ENCODE results near the gene COL12A1.

Gene COL12A1

DNA sequence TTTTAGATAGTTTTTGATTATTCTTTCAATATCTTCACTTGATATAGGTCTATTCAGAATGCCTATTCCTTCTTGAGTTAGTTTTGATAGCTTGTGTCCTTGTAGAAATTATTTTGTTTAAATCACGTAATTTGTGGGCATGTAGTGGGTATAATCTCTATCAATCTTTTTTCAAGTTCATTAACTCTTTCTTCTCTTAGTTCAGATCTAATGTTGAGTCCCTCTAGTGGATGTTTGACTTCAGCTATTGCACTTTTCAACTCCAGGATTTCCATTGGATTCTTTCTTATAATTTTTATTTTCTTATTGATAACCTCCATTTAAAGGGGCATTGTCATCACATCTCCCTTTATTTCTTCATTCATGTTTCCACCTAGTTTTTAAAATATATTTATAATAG is 135.6 kb downstream of the COL12A1 start:
- no peak for TF ChIP-seq CTCF (IDR thresholded peaks at IDR 0.05; ENCODE audit: borderline replicate concordance, control extremely low read depth, extremely low read depth, insufficient read depth, missing control alignments)
- no peak for DNase-seq (ENCODE audit: low spot score)
- in situ Hi-C loops (cut with MboI; ENCODE audit: low sequenced_read_pairs, unreplicated experiment): no loop called here

- no peak for DNase-seq (ENCODE audit: low spot score)
- in situ Hi-C loops (cut with MboI; ENCODE audit: low sequenced_read_pairs, unreplicated experiment): no loop called here
- no peak for TF ChIP-seq CTCF (IDR thresholded peaks at IDR 0.05; ENCODE audit: borderline replicate concordance, control extremely low read depth, extremely low read depth, insufficient read depth, missing control alignments)
Observed at GRCh38 chr6:75065523-75065922, 140.3 kb downstream of the COL12A1 start.

- DNase-seq (ENCODE audit: low spot score): no peak
- in situ Hi-C loops (cut with MboI; ENCODE audit: low sequenced_read_pairs, unreplicated experiment): no loop called here
- TF ChIP-seq CTCF (IDR thresholded peaks at IDR 0.05; ENCODE audit: borderline replicate concordance, control extremely low read depth, extremely low read depth, insufficient read depth, missing control alignments): no peak
Observed at GRCh38 chr6:75052491-75052890, 153.4 kb downstream of the COL12A1 start.

DNA sequence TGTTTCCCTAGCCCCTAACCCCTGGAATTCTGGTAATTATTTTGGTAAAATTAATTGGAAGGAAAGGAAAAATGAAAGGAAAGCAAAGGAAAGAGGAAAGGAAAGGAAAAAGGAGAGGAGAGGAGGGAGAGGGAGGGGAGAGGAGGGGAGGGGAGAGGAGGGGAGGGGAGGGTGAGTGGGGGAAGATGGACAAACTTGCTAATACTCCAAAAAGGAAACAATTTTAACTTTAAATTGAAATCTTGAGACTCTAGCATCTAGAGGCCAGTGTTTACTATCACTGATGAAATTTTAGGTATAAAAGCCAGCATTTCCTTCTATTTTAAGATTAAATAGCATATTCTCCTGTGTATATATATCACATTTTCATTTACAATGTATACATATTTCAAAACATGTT is 156.5 kb downstream of the COL12A1 start:
- DNase-seq (ENCODE audit: low spot score): no peak
- in situ Hi-C loops (cut with MboI; ENCODE audit: low sequenced_read_pairs, unreplicated experiment): no loop called here
- TF ChIP-seq CTCF (IDR thresholded peaks at IDR 0.05; ENCODE audit: borderline replicate concordance, control extremely low read depth, extremely low read depth, insufficient read depth, missing control alignments): no peak

- in situ Hi-C loops (cut with MboI; ENCODE audit: low sequenced_read_pairs, unreplicated experiment): no loop called here
- no peak for TF ChIP-seq CTCF (IDR thresholded peaks at IDR 0.05; ENCODE audit: borderline replicate concordance, control extremely low read depth, extremely low read depth, insufficient read depth, missing control alignments)
- no peak for DNase-seq (ENCODE audit: low spot score)
Observed at GRCh38 chr6:75044846-75045245, 161.0 kb downstream of the COL12A1 start.

- DNase-seq (ENCODE audit: low spot score): no peak
- in situ Hi-C loops (cut with MboI; ENCODE audit: low sequenced_read_pairs, unreplicated experiment): no loop called here
- no peak for TF ChIP-seq CTCF (IDR thresholded peaks at IDR 0.05; ENCODE audit: borderline replicate concordance, control extremely low read depth, extremely low read depth, insufficient read depth, missing control alignments)
Observed at GRCh38 chr6:75041381-75041780, 164.5 kb downstream of the COL12A1 start.
